ENCODE results near the gene SNAPC2. TPM values are rescaled to one million over a fixed set of nuclear protein-coding genes. Genes with fewer than 3 reads are reported as not detected.
"Not testable (repeated sequence)": the region's sequence is repeated elsewhere in the genome, so short reads cannot be mapped to it uniquely, and the experiment has no call there.

SNAPC2 gene
- polyA plus RNA-seq, 3 donors, result 11.3 to 13.3 (median 12.4) TPM

GRCh38 chr19:7888145-7888825 is 31.9 kb upstream of the SNAPC2 start, which contains the start of gene LRRC8E:
Gene LRRC8E, plus strand, starts transcription at chr19:7888510. Its CDS starts 7,094 bp downstream, at chr19:7895604.
- DNase-seq (ENCODE audit: low read depth in 3 of 3, low spot score in 2 of 3), result no peak

DNA sequence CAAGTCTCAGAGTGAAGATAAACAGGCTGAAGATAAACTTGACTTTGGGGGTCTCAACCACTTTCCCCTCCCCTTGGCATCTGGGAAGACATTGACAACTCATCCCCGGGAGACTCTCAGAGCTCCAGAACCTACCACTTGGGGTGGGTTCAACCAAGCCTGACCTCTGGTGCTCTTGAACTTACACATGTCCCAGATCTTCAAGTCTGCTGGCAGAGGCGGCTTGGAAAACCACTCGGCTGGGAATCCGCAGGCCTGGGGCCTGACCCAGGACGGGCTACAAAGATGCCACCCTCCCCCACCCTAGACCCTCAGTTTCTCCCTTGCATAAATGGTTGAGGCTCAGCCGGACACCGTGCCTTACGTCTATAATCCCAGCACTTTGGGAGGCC is 31.3 kb upstream of the SNAPC2 start:
- DNase-seq (ENCODE audit: low read depth in 3 of 3, low spot score in 2 of 3), result no peak

DNA sequence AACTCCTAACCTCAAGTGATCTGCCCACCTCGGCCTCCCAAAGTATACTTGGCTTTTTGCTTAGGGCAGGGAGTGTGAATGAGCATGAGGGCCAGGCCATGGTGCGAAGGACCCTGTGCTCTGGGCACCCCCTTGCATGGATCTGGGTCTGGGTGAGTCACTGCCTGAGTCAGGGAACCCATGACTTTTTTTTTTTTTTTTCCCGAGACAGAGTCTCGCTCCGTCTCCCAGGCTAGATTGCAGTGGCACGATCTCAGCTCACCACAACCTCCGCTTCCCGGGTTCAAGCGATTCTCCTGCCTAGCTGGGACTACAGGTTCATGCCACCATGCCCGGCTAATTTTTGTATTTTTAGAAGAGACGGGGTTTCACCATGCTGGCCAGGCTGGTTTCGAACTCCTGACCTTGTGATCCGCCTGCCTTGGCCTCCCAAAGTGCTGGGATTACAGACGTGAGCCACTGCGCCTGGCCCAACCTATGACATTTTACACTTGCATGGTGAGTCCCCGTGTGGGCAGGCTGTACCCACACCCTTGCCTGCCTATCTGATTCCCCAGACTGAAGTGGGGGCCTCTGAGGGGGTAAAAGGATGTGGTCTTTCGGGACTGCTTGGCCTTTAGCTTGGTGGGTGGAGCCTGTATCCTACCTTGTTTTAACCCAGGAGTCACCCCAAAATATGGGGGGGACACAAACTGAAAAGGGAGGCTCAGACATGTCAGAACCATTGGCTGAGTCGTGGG is 26.6 kb upstream of the SNAPC2 start:
- DNase-seq (ENCODE audit: low read depth in 3 of 3, low spot score in 2 of 3), result not testable (repeated sequence)

DNA sequence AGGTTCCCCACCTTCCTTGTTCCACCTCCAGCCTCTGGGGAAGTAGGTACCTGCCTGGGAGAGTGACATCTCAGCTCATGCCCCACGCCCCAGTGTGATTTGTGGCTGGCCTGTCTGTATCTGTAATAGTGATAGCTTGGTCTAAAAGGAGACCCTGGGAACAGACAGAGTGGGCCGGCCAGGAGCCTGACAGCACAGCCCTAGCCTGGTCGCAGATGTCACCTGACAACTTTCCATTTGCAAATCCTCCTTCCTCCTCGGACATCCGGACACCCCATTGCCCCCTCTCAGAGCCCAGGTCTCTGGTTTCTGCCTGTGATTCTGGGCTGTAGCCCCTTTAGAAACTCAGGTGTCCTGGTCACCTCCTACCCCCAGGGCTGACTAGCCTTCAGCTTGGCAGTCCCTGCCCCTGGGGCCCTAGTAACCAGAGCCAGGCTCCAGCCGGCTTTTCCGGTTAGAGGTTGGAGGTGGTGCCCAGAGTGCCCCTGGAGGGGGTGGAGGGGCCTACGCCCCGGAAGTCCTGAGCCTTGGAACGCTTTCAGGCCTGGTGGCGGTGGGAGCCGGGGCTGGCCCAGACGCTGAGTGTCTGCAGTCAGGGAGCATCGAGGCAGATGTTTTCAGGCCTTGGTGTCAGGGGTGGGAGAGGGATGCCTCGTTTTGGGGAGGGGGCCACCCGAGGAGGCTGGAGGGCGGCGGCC is 25.4 kb upstream of the SNAPC2 start:
- DNase-seq (ENCODE audit: low read depth in 3 of 3, low spot score in 2 of 3), result no peak

- no peak for DNase-seq (ENCODE audit: low read depth in 3 of 3, low spot score in 2 of 3)
Measured at GRCh38 chr19:7895565-7895964, 24.6 kb upstream of the SNAPC2 start.

GRCh38 chr19:7897292-7897691 is 22.8 kb upstream of the SNAPC2 start:
- DNase-seq (ENCODE audit: low read depth in 3 of 3, low spot score in 2 of 3), result no peak

GRCh38 chr19:7898967-7899366 is 21.2 kb upstream of the SNAPC2 start:
- DNase-seq (ENCODE audit: low read depth in 3 of 3, low spot score in 2 of 3), result no peak

- no peak for DNase-seq (ENCODE audit: low read depth in 3 of 3, low spot score in 2 of 3)
Measured at GRCh38 chr19:7899751-7900378, 20.3 kb upstream of the SNAPC2 start.

- no peak for DNase-seq (ENCODE audit: low read depth in 3 of 3, low spot score in 2 of 3)
Measured at GRCh38 chr19:7900401-7900870, 19.7 kb upstream of the SNAPC2 start.

DNA sequence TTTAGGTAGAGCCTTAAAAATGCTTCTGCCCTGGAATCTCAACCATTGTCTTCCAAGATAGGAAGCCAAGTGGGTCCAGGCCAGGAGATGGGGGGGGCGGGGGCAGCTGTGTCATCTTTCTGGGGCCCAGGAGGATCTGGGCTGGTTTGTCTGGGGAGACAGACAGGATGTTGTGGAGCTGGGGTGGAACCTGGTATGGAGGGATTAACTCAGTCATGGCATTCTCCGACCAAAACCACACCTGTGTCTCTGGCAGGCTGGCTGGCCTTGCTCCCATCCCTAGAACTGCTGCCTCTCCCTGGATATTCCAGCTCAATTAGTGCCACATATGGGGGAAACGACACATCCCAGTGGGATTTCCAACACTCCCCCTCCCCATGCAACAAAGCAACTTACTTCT is 19.2 kb upstream of the SNAPC2 start:
- no peak for DNase-seq (ENCODE audit: low read depth in 3 of 3, low spot score in 2 of 3)

GRCh38 chr19:7901337-7901736 is 18.8 kb upstream of the SNAPC2 start:
- no peak for DNase-seq (ENCODE audit: low read depth in 3 of 3, low spot score in 2 of 3)

- DNase-seq (ENCODE audit: low read depth in 3 of 3, low spot score in 2 of 3), result no peak
Measured at GRCh38 chr19:7902796-7903243, 17.3 kb upstream of the SNAPC2 start.

- peak; percentile 99 for DNase-seq (ENCODE audit: low read depth in 3 of 3, low spot score in 2 of 3)
Measured at GRCh38 chr19:7903244-7904073, 16.7 kb upstream of the SNAPC2 start, which contains the start of gene MAP2K7. Gene MAP2K7, plus strand, starts transcription at chr19:7903877. Its CDS starts 68 bp downstream, at chr19:7903945.

DNA sequence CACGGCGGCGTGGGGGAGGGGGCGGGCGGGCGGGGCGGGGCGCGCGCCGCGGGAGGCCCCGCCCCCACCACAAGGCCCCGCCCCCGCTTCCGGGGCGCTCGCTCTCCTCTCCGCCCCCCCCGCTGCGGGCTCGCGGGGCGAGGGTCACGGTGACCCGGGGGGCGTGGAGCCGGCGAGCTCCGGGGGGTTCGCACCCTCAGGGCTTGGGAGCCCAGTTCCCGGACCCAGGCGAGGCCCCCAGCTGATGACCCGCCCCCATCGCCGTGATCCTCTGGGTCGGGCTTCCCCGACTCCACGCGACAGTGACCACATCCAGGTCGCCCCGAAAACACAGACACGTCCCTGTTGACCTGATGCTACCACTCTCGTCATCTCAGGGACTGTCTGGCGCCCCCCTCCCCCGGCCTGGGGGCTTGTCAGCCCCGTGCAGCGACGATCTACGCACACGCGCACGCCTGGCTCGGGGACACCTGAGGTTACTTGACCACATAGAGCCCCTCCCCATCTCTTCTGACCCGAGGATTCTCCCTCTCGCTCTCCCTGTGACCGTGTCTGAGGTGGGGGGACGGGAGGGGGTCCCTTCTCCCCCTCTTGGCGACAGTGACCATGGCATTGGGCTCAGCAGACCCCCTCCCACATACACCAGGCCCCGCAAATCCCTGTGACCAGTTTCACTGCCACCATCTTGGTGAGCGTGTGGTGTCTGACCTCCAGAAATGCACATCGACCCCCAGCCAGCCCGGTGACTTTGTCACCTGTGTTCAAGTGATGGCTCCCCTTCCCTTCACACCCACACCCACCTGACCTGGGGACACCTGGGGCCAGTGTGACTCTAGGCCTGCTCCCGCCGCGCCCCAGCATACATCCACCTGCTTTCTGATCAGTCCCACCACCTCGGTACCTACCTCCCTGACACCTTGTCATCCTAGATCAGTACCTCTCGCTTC is 15.8 kb upstream of the SNAPC2 start:
- DNase-seq (ENCODE audit: low read depth in 3 of 3, low spot score in 2 of 3), result no peak

GRCh38 chr19:7905268-7905667 is 14.9 kb upstream of the SNAPC2 start:
- DNase-seq (ENCODE audit: low read depth in 3 of 3, low spot score in 2 of 3), result no peak

DNA sequence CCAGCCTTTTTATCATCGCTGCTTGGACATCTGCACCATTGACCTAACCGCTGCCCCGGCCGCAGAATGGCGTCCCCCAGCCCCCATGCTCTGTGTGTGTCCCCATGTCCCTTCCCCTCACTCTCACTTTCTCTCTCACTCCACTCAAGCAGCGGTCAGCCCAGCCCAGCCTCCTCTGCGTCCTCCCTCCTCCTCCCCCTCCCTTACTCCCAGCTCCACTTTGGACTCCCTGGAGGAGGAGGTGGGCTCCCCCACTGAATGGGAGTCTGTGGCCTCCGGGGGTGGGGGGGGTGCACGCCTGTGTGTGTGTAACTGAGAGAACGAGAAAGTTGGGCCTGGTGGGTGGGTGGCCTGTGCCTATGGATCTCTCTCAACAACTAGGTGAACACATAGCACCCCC is 14.3 kb upstream of the SNAPC2 start:
- DNase-seq (ENCODE audit: low read depth in 3 of 3, low spot score in 2 of 3), result no peak

DNA sequence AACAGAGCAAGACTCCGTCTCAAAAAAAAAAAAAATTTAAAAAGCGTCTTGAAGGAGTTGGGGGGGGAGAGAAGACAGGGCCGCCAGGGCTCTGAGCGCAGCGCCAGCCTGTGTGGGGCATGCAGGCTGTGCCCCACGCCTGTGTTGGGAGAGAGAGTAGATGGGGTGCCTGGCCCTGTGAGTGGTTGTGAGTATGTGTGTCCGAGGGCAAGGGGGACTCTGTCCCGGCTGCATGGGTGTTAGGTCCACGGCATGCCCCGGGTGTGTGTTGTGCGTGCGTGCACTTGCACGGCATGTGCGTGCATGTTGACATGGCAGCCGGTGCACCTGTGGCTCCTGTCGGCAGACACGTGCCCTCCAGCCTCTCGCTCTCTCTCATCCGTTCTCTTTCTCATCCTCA is 13.0 kb upstream of the SNAPC2 start:
- DNase-seq (ENCODE audit: low read depth in 3 of 3, low spot score in 2 of 3), result no peak

GRCh38 chr19:7907544-7907943 is 12.6 kb upstream of the SNAPC2 start:
- no peak for DNase-seq (ENCODE audit: low read depth in 3 of 3, low spot score in 2 of 3)

All from right renal cortex interstitium (tissue), 3 donors.